Forelimb muscle (tissue), 1 donor: Measurements from ENCODE around the gene ARFGEF3. TPM values are rescaled to one million over a fixed set of nuclear protein-coding genes. Genes with fewer than 3 reads are reported as not detected.
"Not testable (repeated sequence)": the region's sequence is repeated elsewhere in the genome, so short reads cannot be mapped to it uniquely, and the experiment has no call there.

Experiments used
- DNase-seq: peaks from one replicate; pipeline ENCODE4 v3.0.0-alpha.2; 2013; ENCODE audit warnings: low read depth
- polyA plus RNA-seq: library from polyadenylated mRNA; unstranded; fragments of 120-200 nt; gene quantifications from one replicate; pipeline ENCODE4 v1.2.1, GENCODE V29; 2013; ENCODE audit not compliant: insufficient read length

ARFGEF3 gene
- polyA plus RNA-seq, 1 donor = 1.7 TPM

- no peak for DNase-seq
These were observed 184.8 kb downstream of the ARFGEF3 start for GRCh38 chr6:138346302-138347195.

- DNase-seq = no peak
These were observed 186.1 kb downstream of the ARFGEF3 start for GRCh38 chr6:138347864-138348263.

GRCh38 chr6:138349891-138350290, 188.2 kb downstream of the ARFGEF3 start:
- DNase-seq = no peak

- no peak for DNase-seq
These were observed 196.2 kb downstream of the ARFGEF3 start for GRCh38 chr6:138357928-138358327.

GRCh38 chr6:138368684-138369083, 206.9 kb downstream of the ARFGEF3 start:
- DNase-seq = not testable (repeated sequence)

GRCh38 chr6:138370631-138371451, 209.1 kb downstream of the ARFGEF3 start:
- no peak for DNase-seq

GRCh38 chr6:138371452-138371711, 209.6 kb downstream of the ARFGEF3 start:
- no peak for DNase-seq

GRCh38 chr6:138371720-138372119, 210.0 kb downstream of the ARFGEF3 start:
- no peak for DNase-seq

- DNase-seq = no peak
These were observed 211.1 kb downstream of the ARFGEF3 start for GRCh38 chr6:138372711-138373463.

- DNase-seq = no peak
These were observed 212.5 kb downstream of the ARFGEF3 start for GRCh38 chr6:138374230-138374629.

GRCh38 chr6:138374815-138375214, 213.1 kb downstream of the ARFGEF3 start:
- no peak for DNase-seq

- no peak for DNase-seq
These were observed 215.3 kb downstream of the ARFGEF3 start for GRCh38 chr6:138377042-138377441.

GRCh38 chr6:138377844-138378243, 216.1 kb downstream of the ARFGEF3 start, which contains the start of gene SMIM28:
Gene SMIM28, plus strand, starts transcription at chr6:138377905. Its CDS starts 168 bp downstream, at chr6:138378073.
- no peak for DNase-seq

- no peak for DNase-seq
These were observed 216.7 kb downstream of the ARFGEF3 start for GRCh38 chr6:138378463-138378862.

GRCh38 chr6:138382498-138383265, 220.9 kb downstream of the ARFGEF3 start:
- no peak for DNase-seq

- DNase-seq = no peak
These were observed 222.0 kb downstream of the ARFGEF3 start for GRCh38 chr6:138383776-138384175.

GRCh38 chr6:138386897-138387296, 225.2 kb downstream of the ARFGEF3 start:
- no peak for DNase-seq

GRCh38 chr6:138387577-138388368, 226.0 kb downstream of the ARFGEF3 start:
- DNase-seq = no peak

GRCh38 chr6:138389551-138389950, 227.8 kb downstream of the ARFGEF3 start:
- no peak for DNase-seq
